Loucy (cell line): ENCODE results near the gene MITF.

ENCODE experiments used
- H2AFZ ChIP-seq: fragments of 200-600 bp; sonication (generic); 2 replicates; pipeline ENCODE4 v1.6.0; 2016; ENCODE audit warnings: antibody characterized with exemption, mild to moderate bottlenecking, low read length, moderate library complexity
- H3F3A ChIP-seq: fragments of 200-600 bp; 2 replicates; pipeline ENCODE4 v1.6.0; 2016; ENCODE audit warnings: antibody characterized with exemption, low read depth, mild to moderate bottlenecking
- H3K27me3 ChIP-seq: fragments of 200-600 bp; sonication (generic); 2 replicates; pipeline ENCODE4 v1.6.1; 2014; ENCODE audit warnings: low read length, mild to moderate bottlenecking; ENCODE audit not compliant: insufficient read depth, poor library complexity, severe bottlenecking
- H3K36me3 ChIP-seq: fragments of 200-600 bp; sonication (generic); 2 replicates; pipeline ENCODE4 v1.6.1; 2016; ENCODE audit warnings: low read length; ENCODE audit not compliant: insufficient read depth
- H3K4me1 ChIP-seq: fragments of 200-600 bp; sonication (generic); 2 replicates; pipeline ENCODE4 v1.5.1; 2014; ENCODE audit warnings: low read length, mild to moderate bottlenecking; ENCODE audit not compliant: insufficient read depth, poor library complexity, severe bottlenecking
- H3K4me2 ChIP-seq: fragments of 200-600 bp; sonication (generic); 2 replicates; pipeline ENCODE4 v1.6.0; 2014; ENCODE audit warnings: antibody characterized with exemption, low read length, low read depth, mild to moderate bottlenecking; ENCODE audit not compliant: poor library complexity, severe bottlenecking
- H3K4me3 ChIP-seq: fragments of 200-600 bp; sonication (generic); 2 replicates; pipeline ENCODE4 v1.5.1; 2014; ENCODE audit warnings: low read length, mild to moderate bottlenecking, mixed read lengths; ENCODE audit not compliant: poor library complexity, severe bottlenecking
- H3K79me2 ChIP-seq: fragments of 200-600 bp; sonication (generic); 2 replicates; pipeline ENCODE4 v1.6.1; 2014; ENCODE audit warnings: low read length; ENCODE audit not compliant: insufficient read depth
- H3K9ac ChIP-seq: fragments of 200-600 bp; sonication (generic); 2 replicates; pipeline ENCODE4 v1.6.0; 2014; ENCODE audit warnings: mild to moderate bottlenecking, low read depth, low read length, moderate library complexity; ENCODE audit not compliant: poor library complexity, severe bottlenecking
- H3K9me2 ChIP-seq: fragments of 200-600 bp; sonication (generic); replicated peaks from 2 replicates; pipeline ENCODE4 v1.6.1; 2016; ENCODE audit warnings: low read depth, low read length, mixed read lengths
- H3K9me3 ChIP-seq: fragments of 200-600 bp; sonication (generic); 2 replicates; pipeline ENCODE4 v1.6.1; 2014; ENCODE audit warnings: mild to moderate bottlenecking, antibody characterized with exemption, low read length, low read depth; ENCODE audit not compliant: insufficient read depth
- H4K20me1 ChIP-seq: fragments of 200-600 bp; sonication (generic); 2 replicates; pipeline ENCODE4 v1.6.0; 2014; ENCODE audit warnings: antibody characterized with exemption, low read length, mild to moderate bottlenecking; ENCODE audit not compliant: insufficient read depth, poor library complexity, severe bottlenecking
- CTCF ChIP-seq: fragments of 200-600 bp; sonication (generic); conservative IDR thresholded peaks from 2 replicates; pipeline ENCODE4 v1.5.1; 2014; ENCODE audit warnings: mild to moderate bottlenecking, antibody characterized with exemption, low read length
- EZH2phosphoT487 ChIP-seq: fragments of 200-600 bp; IDR thresholded peaks from 2 replicates; pipeline ENCODE4 v1.6.1; 2018; ENCODE audit warnings: antibody characterized with exemption, mild to moderate bottlenecking, moderate library complexity, borderline replicate concordance

Gene MITF

GRCh38 chr3:69809076-69809835 is 70.0 kb downstream of the MITF start:
- Histone ChIP-seq H3F3A (no peaks in the 10 kb centered on the region), H3K9me3 (no peaks in the 10 kb centered on the region), H2AFZ (no peak overlapping the region), H3K4me3 (no peak overlapping the region), H3K79me2 (no peaks in the 10 kb centered on the region), H3K4me1 (no peaks in the 10 kb centered on the region), H4K20me1 (no peaks in the 10 kb centered on the region), H3K9me2 (no peaks in the 10 kb centered on the region), H3K4me2 (no peak overlapping the region), H3K9ac (no peak overlapping the region), H3K36me3 (no peaks in the 10 kb centered on the region), H3K27me3 (no peaks in the 10 kb centered on the region)
- TF ChIP-seq EZH2phosphoT487 = no peak

GRCh38 chr3:69811452-69812401 is 72.5 kb downstream of the MITF start:
- no peak overlapping the region for H2AFZ ChIP-seq
- TF ChIP-seq EZH2phosphoT487 = no peak
- TF ChIP-seq CTCF = no peak
- no peaks in the 10 kb centered on the region for H3K4me1 ChIP-seq
- no peaks in the 10 kb centered on the region for H3K9me3 ChIP-seq
- H3K9ac ChIP-seq = no peak overlapping the region
- no peaks in the 10 kb centered on the region for H3K36me3 ChIP-seq
- no peaks in the 10 kb centered on the region for H4K20me1 ChIP-seq
- H3K4me3 ChIP-seq = no peak overlapping the region
- H3K4me2 ChIP-seq = no peak overlapping the region
- H3K79me2 ChIP-seq = no peaks in the 10 kb centered on the region
- no peaks in the 10 kb centered on the region for H3K9me2 ChIP-seq
- no peaks in the 10 kb centered on the region for H3F3A ChIP-seq
- H3K27me3 ChIP-seq = no peaks in the 10 kb centered on the region

GRCh38 chr3:69815970-69816369 is 76.7 kb downstream of the MITF start:
- Histone ChIP-seq H3K79me2 (no peaks in the 10 kb centered on the region), H3K9me3 (no peaks in the 10 kb centered on the region), H4K20me1 (no peaks in the 10 kb centered on the region), H3K4me2 (no peak overlapping the region), H3K4me1 (no peaks in the 10 kb centered on the region), H3K9ac (no peak overlapping the region), H3F3A (no peaks in the 10 kb centered on the region), H3K9me2 (no peaks in the 10 kb centered on the region; the same call in 1 of the 2 replicates), H3K4me3 (no peak overlapping the region), H3K36me3 (no peaks in the 10 kb centered on the region), H2AFZ (no peak overlapping the region), H3K27me3 (no peaks in the 10 kb centered on the region)
- no peak for TF ChIP-seq CTCF
- no peak for TF ChIP-seq EZH2phosphoT487
